Putamen (tissue), 1 donor: ENCODE data around the gene PPP5C.
"Not testable (repeated sequence)": the region's sequence is repeated elsewhere in the genome, so short reads cannot be mapped to it uniquely, and the experiment has no call there.

ENCODE experiments used
- DNase-seq: peaks from one replicate; pipeline ENCODE4 v3.0.0-alpha.2; 2016; ENCODE audit warnings: low spot score

PPP5C gene

DNA sequence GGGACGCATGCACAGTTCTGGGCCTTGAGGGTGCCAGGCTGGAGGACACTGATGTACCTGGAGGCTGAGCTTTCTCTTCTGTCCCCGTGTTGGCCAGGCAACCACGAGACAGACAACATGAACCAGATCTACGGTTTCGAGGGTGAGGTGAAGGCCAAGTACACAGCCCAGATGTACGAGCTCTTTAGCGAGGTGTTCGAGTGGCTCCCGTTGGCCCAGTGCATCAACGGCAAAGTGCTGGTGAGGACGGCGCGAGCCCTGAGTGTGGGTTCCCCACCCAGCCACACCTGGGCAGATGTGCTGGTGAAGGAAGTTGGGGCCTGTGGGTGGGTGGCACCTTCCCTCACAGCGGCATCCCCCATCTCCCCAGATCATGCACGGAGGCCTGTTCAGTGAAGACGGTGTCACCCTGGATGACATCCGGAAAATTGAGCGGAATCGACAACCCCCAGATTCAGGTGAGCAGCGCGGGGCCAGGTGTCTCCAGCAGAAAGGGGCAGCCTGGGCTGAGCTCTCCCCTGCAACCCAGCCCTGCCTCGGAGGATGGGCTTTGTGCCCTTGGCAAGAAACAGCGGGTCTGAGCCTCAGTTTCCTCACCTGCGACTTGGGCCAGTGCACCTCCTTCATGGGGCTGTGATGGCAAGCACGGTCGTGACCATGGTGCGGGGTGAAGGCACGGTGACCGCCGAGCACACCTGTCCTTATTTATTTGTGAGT lies 40.3 kb downstream of the PPP5C start:
- no peak for DNase-seq

DNA sequence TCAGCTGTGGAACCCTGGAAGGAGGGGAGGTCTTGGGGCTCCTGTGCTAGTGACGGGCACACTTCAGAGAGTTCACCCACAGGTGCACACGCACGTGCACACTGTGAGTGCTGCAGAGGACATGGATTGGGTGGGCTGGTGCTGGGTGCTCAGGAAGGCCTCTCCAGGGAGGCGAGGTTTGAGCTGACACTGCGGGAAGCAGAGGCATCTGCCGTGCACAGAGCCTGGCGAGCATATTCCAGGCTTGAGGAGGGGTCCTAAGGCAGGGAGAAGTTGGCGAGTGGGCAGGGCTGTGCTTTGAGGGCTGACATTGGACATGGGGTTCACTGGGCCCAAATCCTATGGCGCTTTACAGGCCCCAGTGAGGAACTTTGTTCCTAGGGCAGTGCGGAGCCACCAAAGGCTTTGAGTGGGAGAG lies 40.8 kb downstream of the PPP5C start:
- DNase-seq: no peak

DNA sequence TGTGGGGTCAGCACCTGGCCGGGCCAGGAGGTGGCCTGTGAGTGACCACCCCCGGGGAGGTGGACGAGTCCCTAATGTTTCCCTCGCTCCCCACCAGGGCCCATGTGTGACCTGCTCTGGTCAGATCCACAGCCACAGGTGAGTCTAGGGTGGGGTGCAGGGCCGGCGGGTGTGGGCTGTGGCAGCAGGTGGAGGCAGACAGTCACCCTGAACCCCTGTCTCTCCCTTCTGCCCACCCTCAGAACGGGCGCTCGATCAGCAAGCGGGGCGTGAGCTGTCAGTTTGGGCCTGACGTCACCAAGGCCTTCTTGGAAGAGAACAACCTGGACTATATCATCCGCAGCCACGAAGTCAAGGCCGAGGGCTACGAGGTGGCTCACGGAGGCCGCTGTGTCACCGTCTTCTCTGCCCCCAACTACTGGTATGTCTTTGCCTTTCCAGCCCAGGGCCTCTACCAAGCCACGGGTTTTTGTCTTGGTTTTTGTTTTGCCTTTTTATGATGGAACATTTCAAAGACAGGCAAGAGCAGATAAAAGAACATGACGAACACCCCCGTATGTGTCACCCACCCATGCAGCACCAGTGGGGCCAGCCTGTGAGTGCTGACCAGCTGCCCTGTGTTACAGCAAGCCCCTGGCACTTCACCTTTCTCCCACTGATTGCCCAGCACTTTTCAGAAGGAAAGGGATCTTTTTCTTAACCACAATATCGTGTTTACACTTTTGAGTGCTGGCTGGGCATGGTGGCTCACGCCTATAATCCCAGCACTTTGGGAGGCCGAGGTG lies 41.6 kb downstream of the PPP5C start:
- DNase-seq: no peak

DNA sequence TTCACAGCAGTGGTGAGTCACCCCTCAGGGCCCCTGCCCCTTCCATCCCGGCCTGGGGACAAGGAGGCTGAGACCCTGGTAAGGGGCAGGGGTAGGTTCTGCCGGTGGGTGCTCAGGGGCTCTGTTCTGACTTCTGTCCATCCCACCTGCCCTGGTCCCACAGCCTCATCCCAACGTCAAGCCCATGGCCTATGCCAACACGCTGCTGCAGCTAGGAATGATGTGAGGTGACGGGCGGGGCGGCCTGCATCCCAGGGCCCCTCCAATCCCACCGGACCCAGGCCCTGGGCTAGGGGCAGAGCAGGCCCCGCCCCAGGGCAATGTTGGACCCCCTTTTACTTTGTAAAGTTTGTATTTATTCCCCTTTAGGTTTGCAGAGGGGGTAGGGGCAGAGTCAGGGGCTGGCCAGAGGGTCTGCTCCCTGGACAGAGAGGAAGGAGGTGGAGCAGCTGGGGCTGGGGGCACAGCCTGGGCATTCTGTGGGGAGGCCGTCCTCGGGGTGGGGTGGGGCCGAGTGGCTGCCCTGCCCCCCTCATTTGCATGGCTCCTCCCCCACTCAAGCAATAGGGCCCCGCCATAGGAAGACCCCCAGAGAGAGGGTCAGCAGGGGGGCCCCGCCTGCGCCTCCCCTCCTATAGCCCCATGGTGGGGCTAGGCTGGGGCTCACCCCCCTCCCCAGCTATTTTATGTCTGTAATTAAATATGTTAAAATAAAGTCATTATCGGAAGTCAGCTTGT lies 43.4 kb downstream of the PPP5C start:
- DNase-seq: no peak

DNA sequence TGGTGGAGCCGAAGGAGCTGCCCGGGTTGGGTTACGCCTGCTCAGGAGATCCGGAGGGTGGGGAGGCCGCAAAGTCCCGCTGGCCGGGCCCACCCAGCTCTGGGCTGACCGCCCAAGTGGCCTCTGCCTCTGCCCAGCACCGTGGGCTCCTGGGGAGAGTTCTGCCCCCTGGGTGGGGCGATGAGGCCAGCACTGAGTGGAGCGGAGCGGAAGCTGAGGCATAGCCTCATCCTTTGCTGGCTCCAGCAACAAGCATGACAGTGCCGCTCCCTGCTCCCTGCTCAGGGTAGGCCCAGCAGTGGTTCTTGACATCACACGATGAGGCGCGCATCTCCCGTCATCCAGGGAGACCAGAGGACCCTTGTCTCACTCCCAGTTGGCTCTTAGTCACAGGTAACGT lies 44.0 kb downstream of the PPP5C start:
- DNase-seq: no peak

DNA sequence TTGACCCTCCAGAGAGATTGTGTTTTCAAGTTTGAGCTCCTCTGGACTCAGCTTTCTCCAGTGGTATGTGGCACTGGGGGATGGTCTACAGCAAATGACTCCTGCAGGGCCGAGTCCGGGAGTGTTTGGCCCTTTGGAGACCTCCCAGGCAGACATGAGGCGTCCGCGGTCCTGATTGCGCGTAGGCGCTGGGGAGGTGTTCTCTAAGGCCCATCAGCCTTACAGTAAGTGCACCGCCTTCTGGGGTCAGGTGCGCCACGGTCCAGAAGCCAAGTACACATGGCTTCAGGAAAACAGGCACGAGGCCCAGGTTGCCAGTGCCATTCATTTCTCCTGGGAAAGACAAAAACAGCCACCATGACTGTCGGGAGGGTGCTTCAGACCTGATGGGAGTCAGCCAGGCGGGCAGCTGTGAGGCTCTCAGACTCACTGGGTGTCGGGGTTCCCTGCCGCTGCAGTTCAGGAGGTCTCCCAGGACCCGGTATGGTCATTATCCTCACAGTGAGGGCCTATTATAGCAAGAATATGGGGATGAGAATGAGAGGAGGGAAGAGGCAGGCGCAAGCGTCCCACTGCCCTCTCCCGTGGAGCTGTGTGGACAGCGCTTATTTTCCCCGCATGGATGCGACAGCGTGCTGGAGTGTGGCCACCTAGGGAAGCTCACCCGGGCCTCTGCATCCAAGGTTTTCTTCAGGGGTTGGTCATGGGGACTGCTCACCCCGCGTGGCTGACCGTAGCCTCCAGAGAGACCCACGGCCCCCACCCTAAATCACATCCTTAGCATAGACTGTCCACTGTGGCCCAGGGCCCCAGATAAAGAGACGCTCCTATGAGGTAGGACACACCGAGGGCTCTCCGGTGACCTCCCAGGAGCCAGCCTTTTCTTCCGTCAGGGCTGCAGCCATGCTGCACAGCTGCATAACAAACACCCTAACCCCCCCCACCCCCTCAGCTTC lies 44.7 kb downstream of the PPP5C start:
- no peak for DNase-seq

DNA sequence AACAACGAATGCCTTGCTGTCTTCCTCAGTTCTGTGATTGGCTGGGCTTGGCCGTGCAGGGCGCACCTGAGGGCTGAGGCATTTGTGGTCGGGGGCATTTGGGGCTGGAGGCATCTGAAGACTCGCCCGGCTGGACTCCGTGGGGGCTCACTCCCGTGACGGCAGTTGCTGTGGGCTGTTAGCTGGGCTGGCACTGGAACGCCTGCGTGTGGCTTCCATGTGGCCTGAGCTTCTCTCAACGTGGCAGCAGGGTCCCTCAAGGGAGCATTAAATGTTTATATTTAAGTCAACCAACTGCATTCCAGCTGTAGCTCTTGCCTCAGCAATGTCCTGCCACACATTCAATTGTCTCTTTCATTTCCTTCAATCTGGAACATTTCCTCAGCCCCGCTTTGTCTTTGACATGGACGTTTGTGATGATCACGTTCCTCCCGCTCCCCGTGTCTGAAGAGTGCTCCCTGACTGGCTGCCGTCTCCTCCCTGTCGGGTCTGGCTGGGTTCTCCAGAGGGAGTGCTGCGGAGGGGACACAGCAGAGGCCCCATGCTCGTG lies 45.4 kb downstream of the PPP5C start:
- DNase-seq: no peak

DNA sequence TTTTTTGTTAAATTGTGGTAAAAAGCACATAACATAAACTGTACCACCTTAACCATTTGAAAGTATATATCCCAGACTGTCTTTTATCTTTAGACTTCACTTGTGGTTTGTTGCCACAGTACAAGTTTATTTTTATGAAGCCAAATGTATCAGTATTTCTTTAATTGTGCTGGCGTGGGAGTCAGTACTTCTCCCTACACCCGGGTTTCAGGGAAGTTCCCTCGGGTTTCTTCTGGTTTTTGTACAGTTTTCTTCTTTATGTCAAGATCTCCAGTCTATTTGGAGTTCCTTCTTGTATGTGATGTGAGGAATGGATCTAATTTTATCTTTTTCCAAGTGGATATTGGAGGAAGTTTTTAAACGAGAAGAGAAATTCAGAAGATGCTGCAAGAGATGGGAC lies 46.0 kb downstream of the PPP5C start:
- no peak for DNase-seq

DNA sequence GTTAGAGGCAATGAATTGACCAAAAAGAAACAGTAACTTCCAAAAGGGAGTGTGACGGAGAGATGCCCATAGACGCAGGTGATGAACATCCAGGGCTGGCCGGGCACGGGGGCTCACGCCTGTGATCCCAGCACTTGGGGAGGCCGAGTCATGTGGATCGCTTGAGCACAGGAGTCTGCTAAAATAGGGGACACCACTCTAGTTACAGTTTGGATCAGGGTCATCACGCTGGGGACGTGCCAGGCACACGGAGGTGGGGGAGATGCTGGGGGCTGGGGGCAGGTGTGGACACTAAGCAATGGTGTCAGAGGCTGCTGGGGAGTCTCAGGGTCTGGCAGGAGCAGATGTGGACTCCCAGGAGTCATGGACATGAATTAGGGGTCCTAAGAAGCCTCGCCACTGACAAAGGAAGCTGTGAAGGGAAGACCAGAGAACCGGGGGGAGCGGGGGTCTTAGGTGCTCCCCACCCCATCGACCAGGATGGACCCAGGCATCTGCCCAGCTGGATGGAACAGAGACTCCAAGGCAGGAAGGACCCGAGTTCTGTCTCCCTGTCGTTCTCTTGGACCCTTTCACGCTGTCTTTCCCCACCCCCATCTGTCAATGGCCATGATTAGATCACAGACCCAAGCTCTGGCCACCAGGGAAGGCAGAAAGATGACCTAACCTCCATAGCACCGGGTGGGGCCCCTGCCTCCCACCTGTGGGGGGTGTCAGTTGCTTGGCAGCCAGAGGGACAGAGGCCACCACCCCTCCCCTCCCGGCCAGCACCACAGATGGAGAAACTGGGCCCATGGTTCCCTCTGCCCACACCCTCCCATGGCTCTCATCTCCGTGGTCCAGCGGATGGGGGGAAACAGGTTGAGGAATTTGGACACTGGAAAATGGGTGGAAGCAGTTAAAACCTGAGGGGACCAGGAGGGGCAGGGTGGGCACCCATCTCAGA lies 46.8 kb downstream of the PPP5C start:
- DNase-seq: no peak

DNA sequence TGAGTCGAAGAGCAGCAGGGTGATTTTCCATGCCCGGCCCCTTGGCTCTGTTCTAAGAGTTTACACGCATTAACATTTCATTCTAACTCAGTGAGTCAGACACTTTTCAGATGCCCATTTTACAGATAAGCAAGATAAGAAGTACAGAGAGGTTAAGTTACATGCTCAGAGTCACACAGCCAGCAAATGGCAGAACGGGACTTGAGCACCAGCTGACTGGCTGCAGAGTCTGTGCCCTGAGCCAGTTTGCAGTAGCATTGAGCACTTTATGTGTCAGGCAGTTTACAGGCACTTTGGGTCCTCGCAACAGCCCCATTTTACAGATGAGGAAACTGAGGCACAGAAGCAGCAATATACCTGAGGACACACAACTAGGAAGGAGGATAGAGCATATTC lies 47.5 kb downstream of the PPP5C start:
- DNase-seq: no peak

DNA sequence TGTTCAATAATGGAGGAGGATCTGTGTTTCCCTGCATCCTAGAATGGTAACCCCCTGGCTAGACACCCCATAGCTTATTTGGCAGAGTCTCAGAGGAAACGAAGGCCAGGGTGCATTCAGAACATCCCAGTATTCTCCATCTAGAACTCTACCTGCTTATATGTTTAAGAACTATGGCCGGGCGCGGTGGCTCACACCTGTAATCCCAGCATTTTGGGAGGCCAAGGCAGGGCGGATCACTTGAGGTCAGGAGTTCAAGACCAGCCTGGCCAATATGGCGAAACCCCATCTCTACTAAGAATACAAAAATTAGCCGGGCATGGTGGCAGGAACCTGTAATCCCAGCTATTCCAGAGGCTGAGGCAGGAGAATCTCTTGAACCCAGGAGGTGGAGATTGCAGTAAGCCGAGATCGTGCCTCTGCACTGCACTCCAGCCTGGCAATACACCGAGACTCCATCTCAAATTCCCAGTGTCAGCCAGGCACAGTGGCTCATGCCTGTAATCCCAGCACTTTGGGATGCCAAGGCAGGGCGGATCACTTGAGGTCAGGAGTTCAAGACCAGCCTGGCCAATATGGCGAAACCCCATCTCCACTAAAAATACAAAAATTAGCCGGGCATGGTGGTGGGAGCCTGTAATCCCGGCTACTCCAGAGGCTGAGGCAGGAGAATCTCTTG lies 51.1 kb downstream of the PPP5C start:
- not testable (repeated sequence) for DNase-seq

DNA sequence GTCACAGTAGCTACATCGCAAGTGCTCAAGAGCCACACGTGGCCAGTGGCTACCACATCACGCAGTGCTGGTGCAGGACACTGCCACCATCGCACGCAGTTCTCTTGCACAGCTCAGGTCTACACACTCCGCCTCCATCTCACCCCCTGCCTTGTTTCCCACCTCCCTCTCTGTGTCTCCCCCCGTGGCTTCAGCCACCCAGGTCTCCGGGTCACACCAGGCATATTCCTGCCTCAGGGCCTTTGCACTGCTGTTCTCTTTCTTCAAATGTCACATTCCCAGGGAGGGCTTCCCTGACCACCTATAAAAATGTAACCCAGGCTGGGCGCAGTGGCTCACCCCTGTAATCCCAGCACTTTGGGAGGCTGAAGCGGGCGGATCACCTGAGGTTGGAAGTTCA lies 55.8 kb downstream of the PPP5C start:
- no peak for DNase-seq

DNA sequence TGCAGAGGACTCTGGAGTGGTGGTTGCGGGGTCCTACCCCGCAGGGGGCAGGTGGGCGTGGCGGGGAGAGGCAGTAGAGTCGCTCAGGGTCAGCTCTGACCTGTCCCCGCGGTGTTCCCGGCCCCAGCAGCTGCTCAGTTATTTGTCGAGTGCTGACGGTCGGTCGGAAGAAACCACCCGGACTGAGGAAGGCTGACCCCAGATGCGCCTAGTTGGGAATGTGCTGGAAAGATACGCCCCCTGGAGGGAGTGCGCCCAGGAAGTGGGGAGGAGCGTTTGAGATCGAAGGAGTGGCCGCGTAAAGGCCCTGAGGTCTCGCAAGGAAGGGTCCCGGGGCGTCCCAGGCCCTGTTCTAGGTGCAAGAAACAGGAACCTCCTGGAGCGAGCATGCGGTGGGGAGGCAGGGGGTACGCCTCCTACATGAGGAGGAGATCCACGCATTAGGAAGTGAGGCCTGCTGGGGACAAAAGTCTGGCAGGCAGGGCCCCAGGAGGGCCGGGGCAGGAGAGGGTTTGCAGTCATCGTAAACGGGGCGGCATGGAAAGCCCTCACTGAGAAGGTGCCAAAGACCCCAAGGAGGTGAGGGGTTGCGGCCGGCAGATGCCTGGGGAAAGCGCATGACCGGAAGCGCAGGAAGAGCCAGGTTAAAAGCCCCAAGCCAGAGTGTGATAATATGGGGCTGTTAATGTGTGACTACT lies 57.3 kb downstream of the PPP5C start:
- no peak for DNase-seq

DNA sequence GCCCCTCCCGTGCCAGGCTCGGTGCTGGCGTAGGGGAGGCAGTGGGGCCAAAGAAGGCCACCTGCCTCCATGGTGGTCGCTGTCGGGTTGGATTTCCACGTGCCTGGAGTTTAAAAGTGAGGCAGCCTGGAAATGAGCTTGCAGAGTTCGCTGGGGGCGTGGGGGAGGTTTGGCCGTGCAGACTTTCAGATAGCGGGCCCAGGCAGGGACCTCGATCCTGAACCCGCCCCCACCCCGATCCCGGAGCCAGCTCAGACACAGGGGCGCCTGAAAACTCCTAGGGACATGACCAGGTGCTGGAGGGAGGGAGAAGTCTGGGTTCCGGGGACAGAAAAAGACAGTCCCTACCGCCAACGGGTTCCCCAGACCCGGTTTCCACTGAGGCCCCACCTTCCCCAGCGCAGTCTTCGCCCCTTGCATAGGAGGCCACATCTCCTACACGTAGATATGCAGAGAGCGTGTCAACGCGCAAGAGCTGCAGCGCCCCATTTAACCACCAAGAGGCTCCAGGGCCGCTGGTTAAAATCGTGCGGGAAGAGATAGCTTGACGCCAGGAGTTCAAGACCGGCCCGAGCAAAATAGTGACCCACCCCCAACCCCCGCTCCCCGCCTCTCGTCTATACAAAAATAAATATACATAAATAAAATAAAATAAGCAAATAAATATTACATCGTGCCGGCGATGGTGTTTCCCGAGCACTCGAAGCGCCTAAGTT lies 58.0 kb downstream of the PPP5C start:
- DNase-seq: no peak

DNA sequence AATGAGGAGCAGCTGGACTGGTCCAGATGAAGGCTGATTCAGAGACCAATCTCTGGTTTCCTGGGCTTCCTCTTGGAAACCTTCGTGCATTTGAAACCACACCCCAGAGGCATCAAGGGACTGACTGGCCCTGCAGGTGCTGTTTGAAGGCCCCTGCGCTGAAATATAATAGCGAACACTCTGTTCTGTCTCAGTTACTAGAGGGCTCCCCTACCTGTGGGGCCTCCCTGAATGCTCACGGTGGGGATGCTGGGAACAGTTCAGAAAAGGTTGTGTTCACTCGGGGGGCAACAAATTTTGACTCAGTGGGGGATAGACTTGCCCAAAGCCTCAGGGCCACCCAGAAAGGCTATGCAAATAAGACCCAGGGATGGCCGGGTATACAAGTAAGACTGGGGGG lies 60.1 kb downstream of the PPP5C start:
- no peak for DNase-seq

DNA sequence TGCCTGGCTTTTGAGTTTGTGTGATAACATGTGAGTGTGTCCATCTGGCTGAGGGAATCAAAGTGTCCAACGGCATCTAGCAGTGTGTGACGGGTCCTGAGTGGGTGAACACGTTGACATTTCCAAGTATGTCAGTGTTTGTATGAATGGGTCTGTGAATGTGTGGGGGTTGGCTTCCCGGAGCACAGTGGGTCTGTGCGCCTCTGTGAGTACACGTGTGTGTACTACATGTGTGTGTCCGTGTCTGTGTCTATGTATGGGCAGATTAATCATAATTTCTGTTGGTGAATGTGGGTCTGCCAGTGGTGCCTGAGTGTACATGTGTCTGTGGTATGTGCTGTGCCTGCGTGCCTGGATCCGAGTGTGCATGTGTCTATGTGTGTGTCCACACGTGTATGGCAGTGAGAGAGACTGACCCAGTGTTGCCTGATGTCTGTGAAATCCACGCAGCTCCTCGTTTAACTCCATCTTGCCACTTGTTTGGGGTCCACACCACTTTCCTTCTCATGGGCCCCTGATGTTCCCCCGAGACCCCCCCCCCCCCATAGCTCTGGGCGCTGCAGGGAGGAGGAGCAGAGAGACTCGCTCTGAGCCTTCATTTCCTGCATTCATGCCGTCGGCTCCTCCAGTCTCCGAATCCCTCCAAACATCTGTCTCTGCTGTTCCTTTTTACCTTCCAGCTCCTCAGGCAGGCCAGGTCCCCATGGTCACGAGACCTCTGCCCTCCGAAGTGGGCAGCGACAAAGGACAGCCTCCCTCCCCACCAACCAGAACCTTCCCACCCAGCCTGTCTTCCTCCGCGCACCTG lies 61.2 kb downstream of the PPP5C start:
- DNase-seq: no peak

DNA sequence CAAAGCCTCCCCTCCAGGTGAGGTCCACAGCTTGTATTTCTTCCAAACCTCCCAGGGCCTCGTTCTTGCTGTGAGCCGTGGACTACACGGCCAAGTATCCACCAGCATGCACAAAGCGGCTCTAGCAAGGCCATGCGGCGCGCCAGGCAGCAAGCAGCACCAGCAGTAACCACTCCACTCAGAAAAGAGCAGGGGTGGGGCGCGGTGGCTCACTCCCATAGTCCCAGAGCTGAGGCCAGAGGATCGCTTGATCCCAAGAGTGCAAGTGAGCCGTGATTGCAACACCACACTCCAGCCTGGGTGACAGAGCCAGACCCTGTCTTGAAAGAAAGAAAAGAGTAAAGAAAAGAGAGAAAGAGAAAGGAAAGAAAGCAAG lies 61.8 kb downstream of the PPP5C start:
- no peak for DNase-seq

DNA sequence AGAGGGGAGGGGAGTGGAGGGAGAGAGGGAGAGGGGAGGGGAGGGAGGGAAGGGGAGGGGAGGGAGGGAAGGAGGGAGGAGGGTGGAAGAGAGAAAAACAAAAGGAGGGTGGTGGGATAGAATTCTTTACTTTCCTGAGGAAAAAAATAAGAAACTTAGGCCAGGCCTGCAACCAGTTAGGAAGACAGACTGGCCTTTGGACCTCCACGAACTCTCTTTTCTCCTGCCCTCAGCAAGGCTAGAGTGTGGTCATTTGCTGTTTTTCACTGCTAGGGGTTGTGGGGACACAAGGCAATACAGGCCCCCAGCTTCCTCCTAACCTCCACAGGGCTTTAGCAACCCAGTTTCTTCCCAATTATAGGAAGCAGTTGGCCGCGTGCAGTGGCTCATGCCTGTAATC lies 62.3 kb downstream of the PPP5C start:
- DNase-seq: no peak
